HCT116 (cell line): ENCODE measurements around the gene KLK5. TPM values are rescaled to one million over a fixed set of nuclear protein-coding genes. Genes with fewer than 3 reads are reported as not detected.

ENCODE experiments used
- ATAC-seq: fragments of 200-7000 bp; cut with Tn5 transposase; 2 replicates; pipeline ENCODE4 v1.9.1; 2020; ENCODE audit warnings: mild to moderate bottlenecking, moderate library complexity
- BruUV-seq: library from RNA; stranded (reverse); fragments of 400-500 nt; replicated peaks from 2 replicates; lab custom pipeline; 2021; lab: Mats Ljungman, UMichigan
- CTCF ChIA-PET: fragments of 300-600 bp; sonication (Branson Sonifier 250); formaldehyde crosslinking; loops from one replicate; lab custom pipeline; 2021; ENCODE audit warnings: antibody characterized with exemption; lab: Charles Lee
- POLR2A ChIA-PET: fragments of 300-600, 350-600 bp; sonication (Branson Sonifier 250); formaldehyde crosslinking; loops from one replicate; lab custom pipeline; 2021; ENCODE audit warnings: antibody characterized with exemption; lab: Charles Lee
- RAD21 ChIA-PET, 2 experiments: fragments of 300-600 bp; sonication (Branson Sonifier 250); formaldehyde crosslinking; loops; one replicate each; lab custom pipeline; 2023; ENCODE audit warnings: low total read pairs in 2 of 2; ENCODE audit not compliant: uncharacterized antibody in 2 of 2, unreplicated experiment in 2 of 2, low non-redundant PET in 1 of 2; lab: Charles Lee
- DNase-seq: peaks from one replicate; pipeline ENCODE4 v3.0.0-alpha.2; 2010; ENCODE audit warnings: low read depth, low spot score
- H2AFZ ChIP-seq: fragments of 200-600 bp; shearing (Covaris generic), sonication (generic); 2 replicates; pipeline ENCODE4 v1.6.1; 2017; ENCODE audit warnings: low read depth, mixed run types, mixed read lengths, antibody characterized with exemption, low read length; ENCODE audit not compliant: poor library complexity, severe bottlenecking
- H3K27ac ChIP-seq: 2 replicates; pipeline ENCODE4 v1.5.1; 2012; ENCODE audit warnings: low read depth, low read length
- H3K27me3 ChIP-seq: fragments of 200-600 bp; sonication (generic); 2 replicates; pipeline ENCODE4 v1.6.1; 2016; ENCODE audit warnings: mixed run types, low read length, mixed read lengths; ENCODE audit not compliant: insufficient read depth
- H3K36me3 ChIP-seq, 2 experiments: fragments of 200-500 bp in 1 of 2; fragments of 200-600 bp in 1 of 2; sonication (Bioruptor generic) in 1 of 2; sonication (generic) in 1 of 2; 2 replicates each; pipeline versions ENCODE4 v1.5.1 to v1.6.1; 2014 to 2016; ENCODE audit warnings: low read length in 2 of 2, inconsistent platforms in 1 of 2, mixed read lengths in 1 of 2, mixed run types in 1 of 2; ENCODE audit not compliant: insufficient read depth in 2 of 2, control insufficient read depth in 1 of 2
- H3K4me1 ChIP-seq, 2 experiments: fragments of 200-600 bp in 1 of 2; sonication (generic) in 1 of 2; 2 replicates each; pipeline versions ENCODE4 v1.5.1 to v1.6.1; 2012 to 2017; ENCODE audit warnings: low read length in 2 of 2, inconsistent platforms in 1 of 2, mild to moderate bottlenecking in 1 of 2, mixed read lengths in 1 of 2, mixed run types in 1 of 2, moderate library complexity in 1 of 2; ENCODE audit not compliant: insufficient read depth in 2 of 2, control insufficient read depth in 1 of 2
- H3K4me2 ChIP-seq: fragments of 200-600 bp; sonication (generic); 2 replicates; pipeline ENCODE4 v1.6.1; 2017; ENCODE audit warnings: mixed run types, low read length, mixed read lengths
- H3K4me3 ChIP-seq, 2 experiments: fragments of 200-600 bp in 1 of 2; sonication (generic) in 1 of 2; replicated peaks in 1 of 2; 2 replicates each; pipeline ENCODE4 v1.5.1; 2011 to 2016; ENCODE audit warnings: low read length in 2 of 2, control low read depth in 1 of 2, low read depth in 1 of 2, mild to moderate bottlenecking in 1 of 2, mixed read lengths in 1 of 2, mixed run types in 1 of 2
- H3K79me2 ChIP-seq: fragments of 200-600 bp; sonication (generic); 2 replicates; pipeline ENCODE4 v1.6.1; 2017; ENCODE audit warnings: mild to moderate bottlenecking, mixed run types, low read length, moderate library complexity, mixed read lengths; ENCODE audit not compliant: insufficient read depth
- H3K9ac ChIP-seq: fragments of 200-600 bp; sonication (generic); 2 replicates; pipeline ENCODE4 v1.6.1; 2016; ENCODE audit warnings: low read length, mixed read lengths
- H3K9me2 ChIP-seq: fragments of 200-600 bp; sonication (generic), shearing (Covaris generic); 2 replicates; pipeline ENCODE4 v1.6.1; 2017; ENCODE audit warnings: mixed run types, mild to moderate bottlenecking, moderate library complexity; ENCODE audit not compliant: insufficient read depth
- H3K9me3 ChIP-seq, 2 experiments: fragments of 200-500 bp in 1 of 2; fragments of 200-600 bp in 1 of 2; sonication (Bioruptor generic) in 1 of 2; sonication (generic) in 1 of 2; 2 replicates each; pipeline ENCODE4 v1.6.1; 2014 to 2017; ENCODE audit warnings: low read length in 2 of 2, mixed read lengths in 2 of 2, inconsistent platforms in 1 of 2, low read depth in 1 of 2, mild to moderate bottlenecking in 1 of 2, mixed run types in 1 of 2, moderate library complexity in 1 of 2; ENCODE audit not compliant: control insufficient read depth in 1 of 2, insufficient read depth in 1 of 2
- H4K20me1 ChIP-seq: fragments of 200-600 bp; sonication (generic), shearing (Covaris generic); 2 replicates; pipeline ENCODE4 v1.6.1; 2017; ENCODE audit warnings: mixed run types, mild to moderate bottlenecking, moderate library complexity; ENCODE audit not compliant: insufficient read depth
- CTCF ChIP-seq, 3 experiments: fragments of 200-600 bp in 1 of 3; sonication (generic) in 1 of 3; IDR thresholded peaks in 2 of 3; conservative IDR thresholded peaks in 1 of 3; 2 replicates each; pipeline ENCODE4 v1.5.1; 2012 to 2017; ENCODE audit warnings: low read depth in 2 of 3, low read length in 2 of 3, antibody characterized with exemption in 1 of 3, borderline replicate concordance in 1 of 3, control low read depth in 1 of 3, mild to moderate bottlenecking in 1 of 3, mixed read lengths in 1 of 3, mixed run types in 1 of 3, moderate library complexity in 1 of 3; ENCODE audit not compliant: insufficient read depth in 1 of 3
- ELF1 ChIP-seq: IDR thresholded peaks from 2 replicates; pipeline ENCODE4 v1.6.1; 2012; ENCODE audit warnings: low read depth, borderline replicate concordance
- EZH2 ChIP-seq: fragments of 200-600 bp; sonication (generic); IDR thresholded peaks from 2 replicates; pipeline ENCODE4 v1.6.1; 2017; ENCODE audit warnings: antibody characterized with exemption, mixed run types
- EZH2phosphoT487 ChIP-seq: fragments of 200-600 bp; IDR thresholded peaks from 2 replicates; pipeline ENCODE4 v1.6.1; 2018; ENCODE audit warnings: antibody characterized with exemption, borderline replicate concordance
- JUND ChIP-seq: IDR thresholded peaks from 2 replicates; pipeline ENCODE4 v1.6.1; 2012
- MAX ChIP-seq: IDR thresholded peaks from 2 replicates; pipeline ENCODE4 v1.6.1; 2012
- POLR2AphosphoS5 ChIP-seq: IDR thresholded peaks from 2 replicates; pipeline ENCODE4 v1.6.1; 2011; ENCODE audit warnings: mild to moderate bottlenecking, low read depth, low read length, moderate library complexity
- REST ChIP-seq: IDR thresholded peaks from 2 replicates; pipeline ENCODE4 v1.6.1; 2012; ENCODE audit warnings: low read depth
- SIN3A ChIP-seq: IDR thresholded peaks from 2 replicates; pipeline ENCODE4 v1.6.1; 2012; ENCODE audit warnings: low read depth
- SRF ChIP-seq: IDR thresholded peaks from 2 replicates; pipeline ENCODE4 v1.6.1; 2012; ENCODE audit warnings: low read depth
- YY1 ChIP-seq: IDR thresholded peaks from 2 replicates; pipeline ENCODE4 v1.6.1; 2011; ENCODE audit warnings: low read length, low read depth, moderate library complexity, mild to moderate bottlenecking; ENCODE audit not compliant: insufficient replicate concordance; ENCODE audit errors: extremely low read depth
- ZFX ChIP-seq: fragments of 450-650 bp; IDR thresholded peaks from 2 replicates; pipeline ENCODE4 v1.6.1; 2017
- ZNF274 ChIP-seq: fragments of 200-500 bp; sonication (Bioruptor generic); IDR thresholded peaks from 2 replicates; pipeline ENCODE4 v1.6.1; 2014; ENCODE audit warnings: mild to moderate bottlenecking, low read depth, low read length, inconsistent platforms
- intact Hi-C: fragments of 100-400 bp; cut with micrococcal nuclease; formaldehyde crosslinking; loops from 2 replicates; pipeline ENCODE4 v1.10.0; 2022
- total RNA-seq: library from RNA; stranded (reverse); gene quantifications from one replicate; pipeline ENCODE4 v1.2.1, GENCODE V29; 2021; ENCODE audit not compliant: unreplicated experiment

KLK5 gene
- total RNA-seq, 1 experiment from 2014 or later: 1.2 TPM

- H2AFZ ChIP-seq: no peak overlapping the region
- no TSS peak for BruUV-seq
- RAD21 ChIA-PET: interaction anchor here in 1 of 2 experiments (0.7 kb wide), 1 partner anchor 117 kb away, joined by 7 read pairs; no protein-coding TSS in a partner anchor
- no peak overlapping the region for H3K9ac ChIP-seq
- peaks cover 4 to 22% of the 10 kb centered on the region in 2 experiments; a peak in 3 of 4 replicates for H3K4me1 ChIP-seq
- no peaks in the 10 kb centered on the region for H3K79me2 ChIP-seq
- no peak overlapping the region for H3K4me2 ChIP-seq
- H4K20me1 ChIP-seq: no peaks in the 10 kb centered on the region
- intact Hi-C loops: no loop called here
- no peaks in the 10 kb centered on the region for H3K9me3 ChIP-seq
- TF ChIP-seq ZFX (no peak), ZNF274 (no peak), POLR2AphosphoS5 (no peak), SRF (no peak), EZH2phosphoT487 (no peak), EZH2 (no peak), SIN3A (no peak), ELF1 (no peak), MAX (no peak), CTCF (IDR thresholded peaks at IDR 0.05 in 2 of 3, conservative IDR thresholded peaks at IDR 0.05 in 1 of 3; ENCODE audit: borderline replicate concordance in 1 of 3, insufficient read depth in 1 of 3, low read depth in 2 of 3, low read length in 2 of 3) (no peak), REST (no peak), JUND (no peak), YY1 (no peak)
- DNase-seq: no peak
- H3K27me3 ChIP-seq: peaks cover 9% of the 10 kb centered on the region
- CTCF ChIA-PET: interaction anchor here (1.0 kb wide), 1 partner anchor 10 kb away, joined by 4 read pairs; no protein-coding TSS in a partner anchor
- no peaks in the 10 kb centered on the region for H3K9me2 ChIP-seq
- no peak overlapping the region for H3K4me3 ChIP-seq
- H3K36me3 ChIP-seq: no peaks in the 10 kb centered on the region
- no peak overlapping the region for H3K27ac ChIP-seq
- ATAC-seq: no peak
- POLR2A ChIA-PET: interaction anchor here (1.1 kb wide), 1 partner anchor 10 kb away, joined by 4 read pairs; no protein-coding TSS in a partner anchor
These were observed 40.7 kb downstream of the KLK5 start for GRCh38 chr19:50912102-50912599.
